Liver (tissue), 9 donors: Measurements from ENCODE around the gene SKIL. TPM values are rescaled to one million over a fixed set of nuclear protein-coding genes. Genes with fewer than 3 reads are reported as not detected.

Source experiments
- DNase-seq: peaks from one replicate; pipeline ENCODE4 v3.0.0-alpha.2; 2017; ENCODE audit warnings: low spot score
- H3K27ac ChIP-seq, 2 donors: one replicate each; pipeline ENCODE4 v1.7.0; 2013; ENCODE audit warnings: inconsistent platforms in 2 of 2, low read length in 2 of 2, control low read depth in 1 of 2, low read depth in 1 of 2, mild to moderate bottlenecking in 1 of 2
- H3K27me3 ChIP-seq, 4 donors: one replicate each; pipeline versions ENCODE4 v1.6.1 to v1.7.0; 2013; ENCODE audit warnings: low read length in 3 of 4, inconsistent platforms in 1 of 4, mild to moderate bottlenecking in 1 of 4, moderate library complexity in 1 of 4; ENCODE audit not compliant: control insufficient read depth in 4 of 4, insufficient read depth in 4 of 4
- H3K36me3 ChIP-seq, 4 donors: one replicate each; pipeline versions ENCODE4 v1.6.1 to v1.7.0; 2013; ENCODE audit warnings: low read length in 3 of 4, mild to moderate bottlenecking in 3 of 4, low read depth in 1 of 4, moderate library complexity in 1 of 4; ENCODE audit not compliant: control insufficient read depth in 4 of 4, insufficient read depth in 3 of 4
- H3K4me1 ChIP-seq, 4 donors: one replicate each; pipeline versions ENCODE4 v1.6.1 to v1.7.0; 2013; ENCODE audit warnings: low read length in 3 of 4, mild to moderate bottlenecking in 3 of 4, moderate library complexity in 1 of 4; ENCODE audit not compliant: control insufficient read depth in 4 of 4, insufficient read depth in 4 of 4
- H3K4me3 ChIP-seq, 3 donors: one replicate each; pipeline versions ENCODE4 v1.6.1 to v1.7.0; 2013; ENCODE audit warnings: low read length in 3 of 3, control low read depth in 1 of 3, low read depth in 1 of 3, mild to moderate bottlenecking in 1 of 3
- H3K9ac ChIP-seq, 2 donors: one replicate each; pipeline ENCODE4 v1.7.0; 2013; ENCODE audit warnings: low read length in 2 of 2, mild to moderate bottlenecking in 2 of 2, moderate library complexity in 2 of 2, control low read depth in 1 of 2, low read depth in 1 of 2
- H3K9me3 ChIP-seq, 4 donors: one replicate each; pipeline versions ENCODE4 v1.6.1 to v1.7.0; 2013; ENCODE audit warnings: low read length in 3 of 4; ENCODE audit not compliant: control insufficient read depth in 4 of 4
- EGR1 ChIP-seq, 2 donors: IDR thresholded peaks; 2 replicates each; pipeline ENCODE4 v1.6.1; 2016 to 2018; ENCODE audit warnings: antibody characterized with exemption in 2 of 2, low read depth in 2 of 2
- FOXA1 ChIP-seq: IDR thresholded peaks from 2 replicates; pipeline ENCODE4 v1.6.1; 2016; ENCODE audit warnings: antibody characterized with exemption
- FOXA2 ChIP-seq: IDR thresholded peaks from 2 replicates; pipeline ENCODE4 v1.6.1; 2016; ENCODE audit warnings: antibody characterized with exemption
- GABPA ChIP-seq, 2 donors: IDR thresholded peaks in 1 of 2; conservative IDR thresholded peaks in 1 of 2; 2 replicates each; pipeline ENCODE4 v1.6.1; 2016; ENCODE audit warnings: antibody characterized with exemption in 2 of 2, mild to moderate bottlenecking in 1 of 2, moderate library complexity in 1 of 2
- HNF4A ChIP-seq, 2 donors: conservative IDR thresholded peaks; 2 replicates each; pipeline ENCODE4 v1.6.1; 2016; ENCODE audit warnings: antibody characterized with exemption in 2 of 2, mild to moderate bottlenecking in 2 of 2
- HNF4G ChIP-seq: IDR thresholded peaks from 2 replicates; pipeline ENCODE4 v1.6.1; 2016; ENCODE audit warnings: antibody characterized with exemption
- JUND ChIP-seq, 2 donors: IDR thresholded peaks; 2 replicates each; pipeline ENCODE4 v1.6.1; 2016; ENCODE audit warnings: antibody characterized with exemption in 2 of 2
- NR2F2 ChIP-seq: IDR thresholded peaks from 2 replicates; pipeline ENCODE4 v1.6.1; 2016; ENCODE audit warnings: antibody characterized with exemption
- RAD21 ChIP-seq, 2 donors: IDR thresholded peaks; 2 replicates each; pipeline ENCODE4 v1.6.1; 2016; ENCODE audit warnings: antibody characterized with exemption in 2 of 2, mild to moderate bottlenecking in 2 of 2
- RXRA ChIP-seq, 2 donors: IDR thresholded peaks; 2 replicates each; pipeline ENCODE4 v1.6.1; 2017 to 2018; ENCODE audit warnings: antibody characterized with exemption in 2 of 2, mild to moderate bottlenecking in 1 of 2
- SP1 ChIP-seq: IDR thresholded peaks from 2 replicates; pipeline ENCODE4 v1.6.1; 2018; ENCODE audit warnings: antibody characterized with exemption, mild to moderate bottlenecking
- TAF1 ChIP-seq: conservative IDR thresholded peaks from 2 replicates; pipeline ENCODE4 v1.6.1; 2016; ENCODE audit warnings: antibody characterized with exemption, mild to moderate bottlenecking
- YY1 ChIP-seq: IDR thresholded peaks from 2 replicates; pipeline ENCODE4 v1.6.1; 2016; ENCODE audit warnings: antibody characterized with exemption, mild to moderate bottlenecking
- WGBS: extraction: QIAGEN DNeasy Blood & Tissue Kit; methylation state at CpG from one replicate; pipeline ENCODE4 v1.1.7; 2013; 5-methylcytosine and 5-hydroxymethylcytosine counted together
- polyA plus RNA-seq, 2 donors: library from polyadenylated mRNA; stranded (reverse) in 1 of 2; unstranded in 1 of 2; fragments of 200-250 nt in 1 of 2; fragments of >200 nt in 1 of 2; fragmentation: Nextera tagmentation in 1 of 2; extraction: Ambion mirVana in 1 of 2; gene quantifications; one replicate each; pipeline versions ENCODE4 v1.2.1 to v1.2.3, GENCODE V29; 2013 to 2015
- total RNA-seq, 2 donors: library from RNA; depleted of rRNA; stranded (reverse); fragments of >200 nt; gene quantifications; one replicate each; pipeline ENCODE4 v1.2.3, GENCODE V29; 2014
- TF ChIP-seq, protein P1 (sequence below): IDR thresholded peaks from 2 replicates; pipeline ENCODE4 v1.6.1; 2016; ENCODE audit warnings: antibody characterized with exemption, mild to moderate bottlenecking
- TF ChIP-seq, protein P2 (sequence below): IDR thresholded peaks from 2 replicates; pipeline ENCODE4 v1.6.1; 2016; ENCODE audit warnings: antibody characterized with exemption
- TF ChIP-seq, protein P3 (sequence below): IDR thresholded peaks from 2 replicates; pipeline ENCODE4 v1.6.1; 2016; ENCODE audit warnings: antibody characterized with exemption
- TF ChIP-seq, protein P4 (sequence below): fragments of 150-350 bp; IDR thresholded peaks from 2 replicates; pipeline ENCODE4 v1.5.1; 2017; ENCODE audit warnings: improper control_type of control experiment, low read depth, low read length; ENCODE audit not compliant: missing input control
- TF ChIP-seq, protein P5 (sequence below): IDR thresholded peaks from 2 replicates; pipeline ENCODE4 v1.6.1; 2016; ENCODE audit warnings: antibody characterized with exemption
- donor health status: healthy.
- donor health status: healthy.
- donor health status: healthy.
- donor health status: healthy.
- donor health status: healthy.

SKIL gene
- total and polyA plus RNA-seq, 4 donors = 2.5 to 43.2 (median 14.2) TPM

DNA sequence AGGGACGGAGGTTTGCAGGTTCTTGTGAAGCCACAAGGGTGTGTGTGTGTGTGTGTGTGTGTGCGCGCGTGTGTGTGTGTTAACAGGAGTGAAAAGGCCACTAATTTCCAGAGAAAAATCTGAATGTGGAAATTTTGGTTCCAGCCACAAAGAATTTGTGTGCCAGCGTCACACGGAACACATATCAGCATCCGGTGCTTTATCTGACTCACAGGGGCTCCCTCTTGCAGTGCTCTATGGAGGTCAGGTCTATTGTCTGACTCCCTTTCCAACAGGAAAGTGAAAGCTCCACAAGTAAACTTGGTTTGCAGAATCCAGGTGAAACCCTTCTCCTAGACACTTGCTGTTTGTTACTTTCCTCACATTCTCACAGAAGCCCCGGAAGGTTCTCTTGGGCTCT is 67.4 kb downstream of the SKIL start (continued):
- TF ChIP-seq, protein P1, sequence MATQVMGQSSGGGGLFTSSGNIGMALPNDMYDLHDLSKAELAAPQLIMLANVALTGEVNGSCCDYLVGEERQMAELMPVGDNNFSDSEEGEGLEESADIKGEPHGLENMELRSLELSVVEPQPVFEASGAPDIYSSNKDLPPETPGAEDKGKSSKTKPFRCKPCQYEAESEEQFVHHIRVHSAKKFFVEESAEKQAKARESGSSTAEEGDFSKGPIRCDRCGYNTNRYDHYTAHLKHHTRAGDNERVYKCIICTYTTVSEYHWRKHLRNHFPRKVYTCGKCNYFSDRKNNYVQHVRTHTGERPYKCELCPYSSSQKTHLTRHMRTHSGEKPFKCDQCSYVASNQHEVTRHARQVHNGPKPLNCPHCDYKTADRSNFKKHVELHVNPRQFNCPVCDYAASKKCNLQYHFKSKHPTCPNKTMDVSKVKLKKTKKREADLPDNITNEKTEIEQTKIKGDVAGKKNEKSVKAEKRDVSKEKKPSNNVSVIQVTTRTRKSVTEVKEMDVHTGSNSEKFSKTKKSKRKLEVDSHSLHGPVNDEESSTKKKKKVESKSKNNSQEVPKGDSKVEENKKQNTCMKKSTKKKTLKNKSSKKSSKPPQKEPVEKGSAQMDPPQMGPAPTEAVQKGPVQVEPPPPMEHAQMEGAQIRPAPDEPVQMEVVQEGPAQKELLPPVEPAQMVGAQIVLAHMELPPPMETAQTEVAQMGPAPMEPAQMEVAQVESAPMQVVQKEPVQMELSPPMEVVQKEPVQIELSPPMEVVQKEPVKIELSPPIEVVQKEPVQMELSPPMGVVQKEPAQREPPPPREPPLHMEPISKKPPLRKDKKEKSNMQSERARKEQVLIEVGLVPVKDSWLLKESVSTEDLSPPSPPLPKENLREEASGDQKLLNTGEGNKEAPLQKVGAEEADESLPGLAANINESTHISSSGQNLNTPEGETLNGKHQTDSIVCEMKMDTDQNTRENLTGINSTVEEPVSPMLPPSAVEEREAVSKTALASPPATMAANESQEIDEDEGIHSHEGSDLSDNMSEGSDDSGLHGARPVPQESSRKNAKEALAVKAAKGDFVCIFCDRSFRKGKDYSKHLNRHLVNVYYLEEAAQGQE = no peak

DNA sequence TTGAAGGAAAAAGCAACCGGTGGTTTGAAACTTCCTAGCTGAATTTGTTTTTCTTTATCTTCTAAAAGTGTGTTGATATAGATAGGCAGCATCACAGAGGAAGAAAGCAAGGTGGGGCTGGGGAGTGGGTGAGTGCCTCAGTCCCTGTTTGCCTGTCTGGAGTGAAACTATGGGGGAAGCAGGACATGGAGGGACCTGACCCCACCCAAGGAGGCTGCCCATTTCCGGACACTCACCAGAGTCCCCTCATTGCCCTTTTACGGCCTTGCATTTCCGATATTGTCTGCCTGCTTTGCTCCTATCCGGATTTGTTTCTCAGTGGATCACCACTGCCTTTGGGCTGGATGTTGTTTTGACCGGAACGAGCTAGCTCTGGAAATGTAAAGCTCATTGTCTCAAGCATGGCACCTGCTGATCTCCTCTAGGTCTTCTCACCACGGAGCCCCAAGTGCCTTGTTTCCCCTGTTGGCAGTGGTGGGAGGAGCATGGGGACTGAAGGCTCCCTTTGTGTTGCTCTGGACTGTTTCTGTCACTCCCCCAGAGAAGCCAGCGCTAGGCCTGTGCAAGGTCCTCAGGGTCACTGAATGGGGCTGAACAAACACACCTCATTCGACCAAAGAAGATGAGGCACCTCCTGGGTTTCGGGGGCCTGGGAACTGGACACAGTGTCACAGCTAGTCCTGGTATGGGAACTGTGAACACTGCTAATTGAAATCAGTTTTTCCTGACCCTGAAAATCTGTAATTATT is 68.2 kb downstream of the SKIL start:
- no peaks in the 10 kb centered on the region for H3K36me3 ChIP-seq
- WGBS = 80% methylated on average over 11 of the region's 11 CpGs
- H3K27me3 ChIP-seq = no peaks in the 10 kb centered on the region
- H3K4me1 ChIP-seq = peaks cover 0 to 5% (median 0%) of the 10 kb centered on the region in 4 donors
- no peak overlapping the region for H3K9ac ChIP-seq
- TF ChIP-seq FOXA1 (no peak), HNF4G (no peak), RAD21 (IDR thresholded peaks at IDR 0.05) (no peak), GABPA (IDR thresholded peaks at IDR 0.05 in 1 of 2, conservative IDR thresholded peaks at IDR 0.05 in 1 of 2) (no peak), YY1 (no peak), TAF1 (no peak), JUND (IDR thresholded peaks at IDR 0.05) (no peak), EGR1 (IDR thresholded peaks at IDR 0.05; ENCODE audit: low read depth in 2 of 2) (no peak), HNF4A (conservative IDR thresholded peaks at IDR 0.05) (no peak), RXRA (IDR thresholded peaks at IDR 0.05) (no peak), SP1 (no peak), NR2F2 (no peak), FOXA2 (no peak)
- TF ChIP-seq, protein P2, sequence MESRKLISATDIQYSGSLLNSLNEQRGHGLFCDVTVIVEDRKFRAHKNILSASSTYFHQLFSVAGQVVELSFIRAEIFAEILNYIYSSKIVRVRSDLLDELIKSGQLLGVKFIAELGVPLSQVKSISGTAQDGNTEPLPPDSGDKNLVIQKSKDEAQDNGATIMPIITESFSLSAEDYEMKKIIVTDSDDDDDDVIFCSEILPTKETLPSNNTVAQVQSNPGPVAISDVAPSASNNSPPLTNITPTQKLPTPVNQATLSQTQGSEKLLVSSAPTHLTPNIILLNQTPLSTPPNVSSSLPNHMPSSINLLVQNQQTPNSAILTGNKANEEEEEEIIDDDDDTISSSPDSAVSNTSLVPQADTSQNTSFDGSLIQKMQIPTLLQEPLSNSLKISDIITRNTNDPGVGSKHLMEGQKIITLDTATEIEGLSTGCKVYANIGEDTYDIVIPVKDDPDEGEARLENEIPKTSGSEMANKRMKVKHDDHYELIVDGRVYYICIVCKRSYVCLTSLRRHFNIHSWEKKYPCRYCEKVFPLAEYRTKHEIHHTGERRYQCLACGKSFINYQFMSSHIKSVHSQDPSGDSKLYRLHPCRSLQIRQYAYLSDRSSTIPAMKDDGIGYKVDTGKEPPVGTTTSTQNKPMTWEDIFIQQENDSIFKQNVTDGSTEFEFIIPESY = no peak
- TF ChIP-seq, protein P3, sequence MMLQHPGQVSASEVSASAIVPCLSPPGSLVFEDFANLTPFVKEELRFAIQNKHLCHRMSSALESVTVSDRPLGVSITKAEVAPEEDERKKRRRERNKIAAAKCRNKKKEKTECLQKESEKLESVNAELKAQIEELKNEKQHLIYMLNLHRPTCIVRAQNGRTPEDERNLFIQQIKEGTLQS = no peak
- TF ChIP-seq, protein P1 = no peak
- TF ChIP-seq, protein P4, sequence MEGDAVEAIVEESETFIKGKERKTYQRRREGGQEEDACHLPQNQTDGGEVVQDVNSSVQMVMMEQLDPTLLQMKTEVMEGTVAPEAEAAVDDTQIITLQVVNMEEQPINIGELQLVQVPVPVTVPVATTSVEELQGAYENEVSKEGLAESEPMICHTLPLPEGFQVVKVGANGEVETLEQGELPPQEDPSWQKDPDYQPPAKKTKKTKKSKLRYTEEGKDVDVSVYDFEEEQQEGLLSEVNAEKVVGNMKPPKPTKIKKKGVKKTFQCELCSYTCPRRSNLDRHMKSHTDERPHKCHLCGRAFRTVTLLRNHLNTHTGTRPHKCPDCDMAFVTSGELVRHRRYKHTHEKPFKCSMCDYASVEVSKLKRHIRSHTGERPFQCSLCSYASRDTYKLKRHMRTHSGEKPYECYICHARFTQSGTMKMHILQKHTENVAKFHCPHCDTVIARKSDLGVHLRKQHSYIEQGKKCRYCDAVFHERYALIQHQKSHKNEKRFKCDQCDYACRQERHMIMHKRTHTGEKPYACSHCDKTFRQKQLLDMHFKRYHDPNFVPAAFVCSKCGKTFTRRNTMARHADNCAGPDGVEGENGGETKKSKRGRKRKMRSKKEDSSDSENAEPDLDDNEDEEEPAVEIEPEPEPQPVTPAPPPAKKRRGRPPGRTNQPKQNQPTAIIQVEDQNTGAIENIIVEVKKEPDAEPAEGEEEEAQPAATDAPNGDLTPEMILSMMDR = no peak
- TF ChIP-seq, protein P5, sequence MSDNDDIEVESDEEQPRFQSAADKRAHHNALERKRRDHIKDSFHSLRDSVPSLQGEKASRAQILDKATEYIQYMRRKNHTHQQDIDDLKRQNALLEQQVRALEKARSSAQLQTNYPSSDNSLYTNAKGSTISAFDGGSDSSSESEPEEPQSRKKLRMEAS = no peak
- H3K9me3 ChIP-seq = no peaks in the 10 kb centered on the region
- H3K4me3 ChIP-seq = no peak overlapping the region
- no peak for DNase-seq
- no peak overlapping the region for H3K27ac ChIP-seq
